ENCODE measurements around the gene HTR3B.

DNA sequence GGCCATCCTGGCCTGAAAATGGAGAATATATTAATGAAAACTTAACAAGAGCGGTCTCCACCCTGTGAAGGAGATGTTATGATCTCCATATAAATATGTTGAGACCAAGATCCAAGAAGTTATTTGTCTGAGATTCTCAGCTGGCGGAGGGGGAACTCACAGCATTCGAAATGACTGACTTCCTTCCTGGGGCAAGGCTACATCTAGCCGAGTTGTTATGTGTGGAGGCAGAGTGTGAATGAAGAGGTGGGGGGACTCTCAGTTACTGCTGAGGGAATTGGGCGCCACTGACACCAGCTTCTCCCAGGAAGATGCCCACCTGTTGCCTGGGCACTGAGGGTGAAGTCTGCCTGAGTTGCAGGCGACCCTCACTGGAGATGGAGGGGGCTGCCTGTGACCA is 76.2 kb downstream of the HTR3B start:
- TF ChIP-seq POLR2A (IDR thresholded peaks at IDR 0.05; ENCODE audit: low read depth) (no peak), CTCF (IDR thresholded peaks at IDR 0.05) (no peak), EP300 (IDR thresholded peaks at IDR 0.05) (no peak), POLR2AphosphoS5 (IDR thresholded peaks at IDR 0.05) (no peak)
